ENCODE results near the gene ABCA12.

Gene ABCA12

GRCh38 chr2:215022418-215022817 is 116.0 kb downstream of the ABCA12 start:
- DNase-seq (ENCODE audit: low read depth, low spot score), result peak; percentile 13
- Histone ChIP-seq H3K4me1 (ENCODE audit: insufficient read depth, insufficient read length) (no peaks in the 10 kb centered on the region), H3K36me3 (ENCODE audit: insufficient read depth, insufficient read length, low read length) (no peaks in the 10 kb centered on the region), H3K4me3 (ENCODE audit: insufficient read length, low read depth) (no peak overlapping the region), H3K27me3 (ENCODE audit: insufficient read depth, insufficient read length) (no peaks in the 10 kb centered on the region), H3K9me3 (ENCODE audit: insufficient read depth, low read length) (no peaks in the 10 kb centered on the region), H3K9ac (ENCODE audit: insufficient read length, low read depth) (no peak overlapping the region)
- no peak for TF ChIP-seq SUZ12 (IDR thresholded peaks at IDR 0.05; ENCODE audit: extremely low read depth, insufficient read depth, insufficient read length)
- TF ChIP-seq ZNF274 (IDR thresholded peaks at IDR 0.05; ENCODE audit: low read depth, low read length), result no peak
- TF ChIP-seq YY1 (IDR thresholded peaks at IDR 0.05; ENCODE audit: insufficient read depth, insufficient read length), result no peak

- Histone ChIP-seq H3K9ac (ENCODE audit: insufficient read length, low read depth) (no peak overlapping the region), H3K4me3 (ENCODE audit: insufficient read length, low read depth) (no peak overlapping the region), H3K36me3 (ENCODE audit: insufficient read depth, insufficient read length, low read length) (no peaks in the 10 kb centered on the region), H3K9me3 (ENCODE audit: insufficient read depth, low read length) (no peaks in the 10 kb centered on the region), H3K4me1 (ENCODE audit: insufficient read depth, insufficient read length) (no peaks in the 10 kb centered on the region), H3K27me3 (ENCODE audit: insufficient read depth, insufficient read length) (no peaks in the 10 kb centered on the region)
- no peak for DNase-seq (ENCODE audit: low read depth, low spot score)
- TF ChIP-seq ZNF274 (IDR thresholded peaks at IDR 0.05; ENCODE audit: low read depth, low read length) (no peak), SUZ12 (IDR thresholded peaks at IDR 0.05; ENCODE audit: extremely low read depth, insufficient read depth, insufficient read length) (no peak), YY1 (IDR thresholded peaks at IDR 0.05; ENCODE audit: insufficient read depth, insufficient read length) (no peak)
These were observed 118.1 kb downstream of the ABCA12 start for GRCh38 chr2:215020283-215020682.

- TF ChIP-seq YY1 (IDR thresholded peaks at IDR 0.05; ENCODE audit: insufficient read depth, insufficient read length) (no peak), ZNF274 (IDR thresholded peaks at IDR 0.05; ENCODE audit: low read depth, low read length) (no peak)
- no peak overlapping the region for H3K9ac ChIP-seq (ENCODE audit: insufficient read length, low read depth)
- H3K36me3 ChIP-seq (ENCODE audit: insufficient read depth, insufficient read length, low read length), result no peaks in the 10 kb centered on the region
- H3K4me3 ChIP-seq (ENCODE audit: insufficient read length, low read depth), result no peak overlapping the region
- H3K27me3 ChIP-seq (ENCODE audit: insufficient read depth, insufficient read length), result no peaks in the 10 kb centered on the region
- no peaks in the 10 kb centered on the region for H3K9me3 ChIP-seq (ENCODE audit: insufficient read depth, low read length)
- DNase-seq (ENCODE audit: low read depth, low spot score), result no peak
- no peaks in the 10 kb centered on the region for H3K4me1 ChIP-seq (ENCODE audit: insufficient read depth, insufficient read length)
These were observed 118.8 kb downstream of the ABCA12 start for GRCh38 chr2:215019521-215020145.

GRCh38 chr2:215019085-215019484 is 119.3 kb downstream of the ABCA12 start:
- Histone ChIP-seq H3K27me3 (ENCODE audit: insufficient read depth, insufficient read length) (no peaks in the 10 kb centered on the region), H3K4me1 (ENCODE audit: insufficient read depth, insufficient read length) (no peaks in the 10 kb centered on the region), H3K9me3 (ENCODE audit: insufficient read depth, low read length) (no peaks in the 10 kb centered on the region), H3K4me3 (ENCODE audit: insufficient read length, low read depth) (no peak overlapping the region), H3K9ac (ENCODE audit: insufficient read length, low read depth) (no peak overlapping the region), H3K36me3 (ENCODE audit: insufficient read depth, insufficient read length, low read length) (no peaks in the 10 kb centered on the region)
- TF ChIP-seq ZNF274 (IDR thresholded peaks at IDR 0.05; ENCODE audit: low read depth, low read length), result no peak
- TF ChIP-seq SUZ12 (IDR thresholded peaks at IDR 0.05; ENCODE audit: extremely low read depth, insufficient read depth, insufficient read length), result no peak
- TF ChIP-seq YY1 (IDR thresholded peaks at IDR 0.05; ENCODE audit: insufficient read depth, insufficient read length), result no peak
- DNase-seq (ENCODE audit: low read depth, low spot score), result no peak

DNA sequence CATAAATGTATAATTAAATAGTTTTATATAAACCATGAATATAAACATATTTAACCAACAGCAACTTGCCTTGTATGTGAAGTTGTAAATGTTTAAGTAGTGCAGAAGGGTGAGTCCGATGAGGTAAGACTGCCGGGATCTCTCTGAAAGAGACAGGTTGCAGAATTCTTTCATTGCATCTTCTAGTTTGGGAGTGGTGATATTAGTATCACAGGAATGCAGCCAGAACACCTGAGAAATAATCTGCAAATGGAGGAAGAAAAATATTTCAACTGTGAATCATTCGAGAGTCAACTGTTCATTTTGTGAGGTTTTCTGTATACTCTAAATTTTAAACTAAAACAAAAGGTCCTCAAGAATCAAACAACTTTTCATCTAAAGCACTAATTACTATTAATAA is 123.0 kb downstream of the ABCA12 start:
- Histone ChIP-seq H3K4me1 (ENCODE audit: insufficient read depth, insufficient read length) (no peaks in the 10 kb centered on the region), H3K36me3 (ENCODE audit: insufficient read depth, insufficient read length, low read length) (no peaks in the 10 kb centered on the region), H3K4me3 (ENCODE audit: insufficient read length, low read depth) (no peak overlapping the region), H3K9ac (ENCODE audit: insufficient read length, low read depth) (no peak overlapping the region), H3K9me3 (ENCODE audit: insufficient read depth, low read length) (no peaks in the 10 kb centered on the region), H3K27me3 (ENCODE audit: insufficient read depth, insufficient read length) (no peaks in the 10 kb centered on the region)
- DNase-seq (ENCODE audit: low read depth, low spot score), result no peak
- no peak for TF ChIP-seq SUZ12 (IDR thresholded peaks at IDR 0.05; ENCODE audit: extremely low read depth, insufficient read depth, insufficient read length)
- no peak for TF ChIP-seq ZNF274 (IDR thresholded peaks at IDR 0.05; ENCODE audit: low read depth, low read length)
- TF ChIP-seq YY1 (IDR thresholded peaks at IDR 0.05; ENCODE audit: insufficient read depth, insufficient read length), result no peak

GRCh38 chr2:215010390-215010789 is 128.0 kb downstream of the ABCA12 start:
- no peaks in the 10 kb centered on the region for H3K36me3 ChIP-seq (ENCODE audit: insufficient read depth, insufficient read length, low read length)
- H3K9ac ChIP-seq (ENCODE audit: insufficient read length, low read depth), result no peak overlapping the region
- H3K4me1 ChIP-seq (ENCODE audit: insufficient read depth, insufficient read length), result no peaks in the 10 kb centered on the region
- DNase-seq (ENCODE audit: low read depth, low spot score), result no peak
- TF ChIP-seq ZNF274 (IDR thresholded peaks at IDR 0.05; ENCODE audit: low read depth, low read length) (no peak), SUZ12 (IDR thresholded peaks at IDR 0.05; ENCODE audit: extremely low read depth, insufficient read depth, insufficient read length) (no peak), YY1 (IDR thresholded peaks at IDR 0.05; ENCODE audit: insufficient read depth, insufficient read length) (no peak)
- H3K9me3 ChIP-seq (ENCODE audit: insufficient read depth, low read length), result no peaks in the 10 kb centered on the region
- no peak overlapping the region for H3K4me3 ChIP-seq (ENCODE audit: insufficient read length, low read depth)
- H3K27me3 ChIP-seq (ENCODE audit: insufficient read depth, insufficient read length), result no peaks in the 10 kb centered on the region

DNA sequence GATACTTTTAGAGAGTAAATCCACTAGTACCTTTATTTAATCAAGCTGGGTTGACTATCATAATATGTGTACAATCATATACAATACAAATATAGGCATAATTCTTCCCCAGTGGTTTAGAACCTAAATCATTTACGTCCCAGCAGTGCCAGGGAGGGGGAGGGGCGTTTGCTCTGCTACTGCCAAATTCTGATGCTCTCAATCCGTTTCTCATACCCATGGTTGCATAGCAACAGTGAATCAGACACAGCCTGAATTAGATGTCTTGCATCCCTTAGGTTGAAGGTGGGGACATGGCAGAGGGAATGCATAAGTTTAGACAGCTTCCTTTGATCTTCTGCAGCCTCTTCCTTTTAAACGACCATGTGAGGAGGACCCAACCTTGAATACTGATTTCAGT is 135.4 kb downstream of the ABCA12 start:
- TF ChIP-seq YY1 (IDR thresholded peaks at IDR 0.05; ENCODE audit: insufficient read depth, insufficient read length) (no peak), ZNF274 (IDR thresholded peaks at IDR 0.05; ENCODE audit: low read depth, low read length) (no peak), SUZ12 (IDR thresholded peaks at IDR 0.05; ENCODE audit: extremely low read depth, insufficient read depth, insufficient read length) (no peak)
- DNase-seq (ENCODE audit: low read depth, low spot score), result peak; percentile 1
- H3K36me3 ChIP-seq (ENCODE audit: insufficient read depth, insufficient read length, low read length), result no peaks in the 10 kb centered on the region
- H3K4me1 ChIP-seq (ENCODE audit: insufficient read depth, insufficient read length), result no peaks in the 10 kb centered on the region
- no peaks in the 10 kb centered on the region for H3K9me3 ChIP-seq (ENCODE audit: insufficient read depth, low read length)
- H3K4me3 ChIP-seq (ENCODE audit: insufficient read length, low read depth), result no peak overlapping the region
- H3K27me3 ChIP-seq (ENCODE audit: insufficient read depth, insufficient read length), result no peaks in the 10 kb centered on the region
- no peak overlapping the region for H3K9ac ChIP-seq (ENCODE audit: insufficient read length, low read depth)
